IPS DF 19.7 (cell line): ENCODE results near the gene F2R.
"Not testable (repeated sequence)": the region's sequence is repeated elsewhere in the genome, so short reads cannot be mapped to it uniquely, and the experiment has no call there.

Source experiments
- DNase-seq: peaks from one replicate; pipeline ENCODE4 v3.0.0-alpha.2; 2013; ENCODE audit warnings: low read depth, low spot score

The F2R gene

GRCh38 chr5:76755779-76756637 is 40.1 kb downstream of the F2R start:
- DNase-seq: no peak

GRCh38 chr5:76757049-76757448 is 41.1 kb downstream of the F2R start:
- no peak for DNase-seq

GRCh38 chr5:76761118-76761517 is 45.2 kb downstream of the F2R start:
- not testable (repeated sequence) for DNase-seq

GRCh38 chr5:76762484-76762883 is 46.6 kb downstream of the F2R start:
- no peak for DNase-seq

GRCh38 chr5:76763136-76763535 is 47.2 kb downstream of the F2R start:
- DNase-seq: no peak

GRCh38 chr5:76764374-76764773 is 48.4 kb downstream of the F2R start:
- no peak for DNase-seq

GRCh38 chr5:76765249-76765648 is 49.3 kb downstream of the F2R start:
- DNase-seq: no peak

- no peak for DNase-seq
Measured at GRCh38 chr5:76766746-76767145, 50.8 kb downstream of the F2R start.

GRCh38 chr5:76771041-76771440 is 55.1 kb downstream of the F2R start:
- not testable (repeated sequence) for DNase-seq

- DNase-seq: no peak
Measured at GRCh38 chr5:76771705-76772405, 55.9 kb downstream of the F2R start.

- DNase-seq: no peak
Measured at GRCh38 chr5:76775921-76776320, 60.0 kb downstream of the F2R start.

- DNase-seq: no peak
Measured at GRCh38 chr5:76776391-76776790, 60.5 kb downstream of the F2R start.

GRCh38 chr5:76780616-76781015 is 64.7 kb downstream of the F2R start:
- not testable (repeated sequence) for DNase-seq

GRCh38 chr5:76781775-76782174 is 65.8 kb downstream of the F2R start:
- no peak for DNase-seq

GRCh38 chr5:76782444-76782843 is 66.5 kb downstream of the F2R start:
- no peak for DNase-seq
